H1 (cell line): Measurements from ENCODE around the gene VGF. TPM values are rescaled to one million over a fixed set of nuclear protein-coding genes. Genes with fewer than 3 reads are reported as not detected.

Experiments
- CHD7 ChIP-seq: fragments of 300-600 bp; sonication (generic); IDR thresholded peaks from 2 replicates; pipeline ENCODE4 v1.7.1; 2012; ENCODE audit warnings: low read length, moderate library complexity, mild to moderate bottlenecking, inconsistent platforms; ENCODE audit not compliant: insufficient replicate concordance
- NANOG ChIP-seq: IDR thresholded peaks from 2 replicates; pipeline ENCODE4 v1.6.1; 2011; ENCODE audit warnings: low read length, low read depth, mild to moderate bottlenecking, inconsistent platforms; ENCODE audit not compliant: insufficient read depth, poor library complexity, severe bottlenecking
- SP2 ChIP-seq: IDR thresholded peaks from 2 replicates; pipeline ENCODE4 v1.6.1; 2012; ENCODE audit warnings: mild to moderate bottlenecking, low read length, inconsistent platforms
- polyA plus RNA-seq, 7 experiments: library from polyadenylated mRNA; depleted of rRNA in 3 of 7; stranded (reverse) in 5 of 7; unstranded in 2 of 7; fragments of >200 nt in 5 of 7; fragments of 200-250 nt in 2 of 7; gene quantifications; 1 replicate in 5 of 7; 2 replicates in 1 of 7; 4 replicates in 1 of 7; pipeline versions ENCODE4 v1.2.1 to v1.2.3, GENCODE V29; 2011 to 2013; ENCODE audit warnings: missing spikeins in 2 of 7, mixed read lengths in 2 of 7
- total RNA-seq: library from RNA; stranded (reverse); fragmentation: NEBNext Ultra II Directional; extraction: Animal tissue kit (Norgen Biotek cat#: 25700); gene quantifications from 2 replicates; pipeline ENCODE4 v1.2.1, GENCODE V29; 2021

Gene VGF
- total and polyA plus RNA-seq, 2 of the 8 experiments (the other 6 are each of a cell fraction or from before 2014, with no cell fraction given), result 1.6 to 7.0 TPM

- TF ChIP-seq CHD7 (no peak), NANOG (no peak), SP2 (no peak)
Measured at GRCh38 chr7:101205901-101206664, 40.7 kb upstream of the VGF start (continued).
